ENCODE measurements around the gene DNM3.

DNM3 gene

DNA sequence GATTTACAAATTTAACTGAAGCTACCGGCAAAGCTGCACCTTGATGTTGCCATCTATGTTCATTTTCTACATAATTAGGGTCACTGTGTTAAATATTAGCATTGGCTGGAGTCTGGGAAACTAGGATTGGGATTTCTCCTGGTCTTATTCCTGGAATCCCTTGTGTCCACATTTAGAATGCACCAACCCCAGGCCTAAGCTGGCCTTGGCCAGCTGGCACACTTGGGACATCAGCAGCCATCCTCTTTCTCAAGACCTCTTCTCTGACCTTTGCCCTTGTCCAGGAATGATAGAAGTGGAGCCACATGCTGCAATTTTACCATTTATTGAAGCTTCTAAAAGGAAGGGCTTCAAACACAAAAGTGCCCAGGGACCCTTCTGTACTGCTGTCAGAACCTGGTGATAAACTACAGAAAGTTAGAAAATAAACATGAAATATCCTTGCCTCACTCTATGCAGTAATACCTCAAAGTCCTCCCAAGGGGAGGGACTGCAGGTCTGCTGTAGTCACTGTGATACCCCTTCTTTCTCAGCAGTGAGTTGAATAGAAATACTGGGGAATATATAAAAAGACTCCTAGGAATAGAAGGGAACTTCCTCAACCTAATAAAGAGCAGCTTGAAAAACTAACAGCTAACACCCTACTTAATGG is 616.3 kb downstream of the DNM3 start:
- DNase-seq (ENCODE audit: low spot score), result no peak

DNA sequence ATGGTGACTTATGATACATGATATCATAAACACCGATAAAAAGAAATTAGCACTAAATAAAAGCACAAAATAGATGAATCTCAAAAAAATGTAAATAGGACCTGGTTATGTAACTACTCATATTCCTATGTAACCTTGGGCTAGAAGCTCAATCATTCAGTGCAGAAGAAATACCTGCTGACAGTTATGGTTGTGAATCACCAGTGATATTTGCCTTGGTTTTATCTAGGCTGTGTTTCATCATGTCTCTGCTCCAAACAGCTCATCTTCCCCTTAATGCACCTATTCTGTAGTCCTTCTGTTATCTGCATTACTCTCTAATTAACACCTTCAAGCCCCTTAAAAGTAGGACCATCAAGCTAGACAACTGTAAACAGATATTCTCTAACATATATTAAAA is 618.9 kb downstream of the DNM3 start:
- no peak for DNase-seq (ENCODE audit: low spot score)

DNA sequence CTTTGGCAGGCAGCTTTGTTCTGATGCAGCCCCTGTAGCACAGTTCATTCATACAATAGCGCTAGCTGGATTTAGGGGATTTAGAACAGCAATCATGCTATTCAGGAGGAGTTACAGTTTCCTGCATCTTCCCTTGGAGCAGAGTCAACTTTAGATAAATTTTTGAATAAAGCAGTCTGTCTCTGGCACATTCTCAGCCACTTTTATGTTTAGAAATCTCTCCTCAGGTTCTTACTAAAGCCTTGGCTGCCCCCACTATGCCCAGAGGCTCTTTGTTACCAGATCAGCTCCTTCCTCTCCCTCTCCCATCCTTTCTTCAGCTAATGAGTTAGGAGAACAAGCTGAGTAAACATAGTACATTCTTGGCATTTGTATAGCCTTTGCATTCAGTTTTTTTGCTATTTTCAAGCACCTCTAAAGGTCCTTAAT is 619.6 kb downstream of the DNM3 start:
- no peak for DNase-seq (ENCODE audit: low spot score)

Data from iPS-NIHi11 (cell line).